NK-92 (cell line): Measurements from ENCODE around the gene KLHDC10.
"Not testable (repeated sequence)": the region's sequence is repeated elsewhere in the genome, so short reads cannot be mapped to it uniquely, and the experiment has no call there.

Experiments used
- DNase-seq: peaks from one replicate; lab custom pipeline; 2025; ENCODE audit not compliant: unreplicated experiment; lab: John Stamatoyannopoulos, UW

Gene KLHDC10

GRCh38 chr7:130140551-130141160 lies 70.3 kb downstream of the KLHDC10 start:
- no peak for DNase-seq

GRCh38 chr7:130141161-130141883 lies 71.0 kb downstream of the KLHDC10 start:
- no peak for DNase-seq

- DNase-seq = no peak
These were observed 71.7 kb downstream of the KLHDC10 start for GRCh38 chr7:130141884-130142653.

GRCh38 chr7:130142654-130143333 lies 72.5 kb downstream of the KLHDC10 start:
- no peak for DNase-seq

- DNase-seq = no peak
These were observed 73.0 kb downstream of the KLHDC10 start for GRCh38 chr7:130143334-130143732.

GRCh38 chr7:130143986-130144311 lies 73.6 kb downstream of the KLHDC10 start:
- DNase-seq = no peak

GRCh38 chr7:130144312-130145171 lies 74.2 kb downstream of the KLHDC10 start:
- DNase-seq = no peak

- no peak for DNase-seq
These were observed 75.2 kb downstream of the KLHDC10 start for GRCh38 chr7:130145424-130146100.

GRCh38 chr7:130146142-130146541 lies 75.8 kb downstream of the KLHDC10 start:
- not testable (repeated sequence) for DNase-seq

GRCh38 chr7:130146693-130147405 lies 76.5 kb downstream of the KLHDC10 start:
- DNase-seq = no peak

- DNase-seq = no peak
These were observed 77.5 kb downstream of the KLHDC10 start for GRCh38 chr7:130147710-130148325.

- no peak for DNase-seq
These were observed 78.2 kb downstream of the KLHDC10 start for GRCh38 chr7:130148561-130148960.

- no peak for DNase-seq
These were observed 79.2 kb downstream of the KLHDC10 start for GRCh38 chr7:130149281-130150139.

- DNase-seq = no peak
These were observed 80.3 kb downstream of the KLHDC10 start for GRCh38 chr7:130150587-130150986.

- no peak for DNase-seq
These were observed 81.5 kb downstream of the KLHDC10 start for GRCh38 chr7:130151591-130152492.

- DNase-seq = no peak
These were observed 82.3 kb downstream of the KLHDC10 start for GRCh38 chr7:130152493-130153210.
